GM12875 (cell line): ENCODE measurements around the gene TXNRD3.

Experiments used
- H3K4me3 ChIP-seq: one replicate; pipeline ENCODE4 v1.5.1; 2011; ENCODE audit warnings: low read depth, low read length, control low read depth
- CTCF ChIP-seq: IDR thresholded peaks from 2 replicates; pipeline ENCODE4 v1.5.1; 2011; ENCODE audit warnings: low read depth, mild to moderate bottlenecking, control low read depth, inconsistent platforms, low read length, moderate library complexity, borderline replicate concordance; ENCODE audit not compliant: insufficient read depth

The TXNRD3 gene

GRCh38 chr3:126679831-126680666 is 25.1 kb upstream of the TXNRD3 start:
- no peak for TF ChIP-seq CTCF

GRCh38 chr3:126679318-126679751 is 24.4 kb upstream of the TXNRD3 start:
- peak; percentile 95 for TF ChIP-seq CTCF
- no peak overlapping the region for H3K4me3 ChIP-seq

More at GRCh38 chr3:126679831-126680666, 25.1 kb upstream of the TXNRD3 start:
- H3K4me3 ChIP-seq: no peak overlapping the region

DNA sequence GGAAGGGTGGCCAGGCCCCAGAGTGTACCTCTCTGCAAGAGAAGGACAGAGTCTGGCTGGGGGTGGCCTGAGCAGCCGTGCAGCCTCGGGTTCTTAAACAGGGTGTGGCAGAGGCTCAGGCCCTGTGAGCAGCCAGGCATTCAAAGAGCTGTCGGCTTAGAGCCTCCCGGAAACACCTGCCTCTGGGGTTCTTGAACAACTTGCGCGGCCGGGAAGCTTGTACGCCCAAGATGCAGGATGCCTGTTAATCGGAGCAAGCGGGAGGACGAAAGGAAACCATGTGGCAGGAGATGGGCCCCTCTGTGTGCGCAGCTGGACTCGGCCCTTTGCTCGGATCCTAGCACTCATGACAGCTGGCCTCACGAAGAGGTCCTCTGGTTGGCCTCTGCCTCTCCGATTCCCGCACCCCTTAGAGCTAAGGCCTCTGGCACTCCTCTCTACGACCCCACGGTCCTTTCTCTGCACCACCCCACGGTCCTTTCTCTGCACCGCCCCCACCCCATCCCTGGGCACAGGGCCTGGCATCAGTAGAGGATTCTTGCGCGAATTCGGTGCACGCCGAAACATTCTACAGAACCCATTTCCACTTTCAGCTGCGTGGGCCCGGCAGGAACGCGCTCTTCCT is 23.9 kb upstream of the TXNRD3 start:
- TF ChIP-seq CTCF: no peak
- H3K4me3 ChIP-seq: no peak overlapping the region

DNA sequence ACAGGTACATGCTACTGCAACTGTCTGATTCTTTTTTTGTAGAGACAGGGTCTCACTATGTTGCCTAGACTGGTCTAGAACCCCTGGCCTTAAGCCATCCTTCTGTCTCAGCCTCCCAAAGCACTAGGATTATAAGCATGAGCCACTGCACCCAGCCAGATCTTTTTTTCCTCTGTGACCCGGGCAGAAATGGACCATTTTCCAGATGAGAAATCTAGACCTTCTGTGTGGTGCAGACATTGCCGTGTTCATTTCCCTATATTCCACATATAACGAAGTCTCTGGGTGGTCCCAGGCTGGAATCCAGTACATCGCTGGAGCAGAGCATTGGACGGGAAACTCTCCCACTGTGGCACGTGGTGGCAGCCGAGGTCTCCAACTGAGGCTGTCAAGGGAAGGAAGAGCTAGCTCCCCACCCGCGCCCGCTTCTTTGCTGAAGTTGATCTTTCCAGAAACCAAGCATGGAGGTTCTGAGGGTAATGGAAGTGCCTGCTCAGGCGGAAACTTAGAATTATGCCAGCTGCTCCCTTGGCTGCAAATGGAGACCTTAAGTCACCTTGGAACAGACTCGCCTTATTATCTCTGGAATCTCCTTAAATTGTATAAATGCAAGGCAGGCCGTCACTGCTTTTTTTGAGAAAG is 23.1 kb upstream of the TXNRD3 start:
- H3K4me3 ChIP-seq: no peak overlapping the region

DNA sequence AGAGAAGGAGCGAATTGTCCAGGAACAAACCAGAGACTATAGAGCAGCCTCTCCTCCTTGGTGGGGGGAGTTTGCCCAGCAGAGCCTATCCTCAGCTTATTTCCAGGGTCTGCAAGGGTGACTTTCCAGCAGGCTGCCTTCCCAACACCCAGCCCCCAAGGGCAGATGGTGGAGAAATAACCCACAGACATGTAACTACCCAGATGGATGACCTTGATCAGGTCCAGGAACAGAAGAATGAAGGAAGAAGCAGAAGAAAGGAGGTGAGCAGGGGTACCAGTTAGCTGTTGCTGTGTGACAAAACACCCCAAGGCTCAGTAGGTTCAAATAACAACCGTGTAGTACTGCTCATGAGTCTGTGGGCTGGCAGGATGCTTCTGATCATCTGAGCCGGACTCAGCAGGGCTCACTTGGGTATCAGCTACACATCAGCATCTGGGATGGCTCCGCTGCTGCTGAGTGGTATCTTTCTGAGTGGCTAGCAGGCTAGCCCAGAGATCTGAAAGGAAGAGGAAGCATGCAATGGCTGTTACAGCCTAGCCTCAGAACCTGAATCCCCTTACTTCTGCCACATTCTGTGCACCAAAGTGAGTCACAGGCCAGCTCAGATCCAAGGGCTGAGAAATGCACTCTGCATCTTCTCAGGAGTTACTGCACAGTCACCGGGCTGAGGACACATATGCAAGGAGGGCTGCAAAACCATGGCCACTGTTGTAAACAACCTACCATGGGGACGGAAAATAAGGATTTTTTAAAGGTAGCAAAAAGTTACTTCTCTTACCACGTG is 22.2 kb upstream of the TXNRD3 start:
- TF ChIP-seq CTCF: no peak
- no peak overlapping the region for H3K4me3 ChIP-seq

More for the DNA sequence above, 23.1 kb upstream of the TXNRD3 start:
- TF ChIP-seq CTCF: no peak

DNA sequence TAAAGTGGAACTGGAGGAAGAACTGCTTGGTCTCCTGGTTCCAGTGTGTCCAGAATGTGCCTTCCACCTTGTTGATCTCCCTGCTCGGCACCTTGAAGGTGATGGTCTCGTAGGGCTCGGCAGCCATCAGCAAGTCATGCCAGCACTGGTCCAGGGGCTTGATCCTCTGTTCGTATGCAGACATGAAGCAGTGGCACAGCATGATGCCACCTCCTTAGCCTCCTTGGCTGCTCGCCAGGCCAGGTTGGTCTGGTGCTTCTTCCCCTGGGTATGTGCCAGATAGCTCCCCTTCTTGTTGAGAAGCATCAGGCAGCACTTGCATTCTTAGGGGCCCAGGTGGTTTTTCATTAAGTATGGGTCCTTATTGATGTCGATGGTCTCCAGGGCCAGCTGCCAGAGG is 17.8 kb upstream of the TXNRD3 start:
- no peak for TF ChIP-seq CTCF
- no peak overlapping the region for H3K4me3 ChIP-seq
